GM20000 (cell line): ENCODE data around the gene SPIRE1.

ENCODE experiments used
- DNase-seq: peaks from one replicate; pipeline ENCODE4 v3.0.0; 2012; ENCODE audit warnings: low spot score
- TF ChIP-seq, protein P1 (sequence below): IDR thresholded peaks from 2 replicates; pipeline ENCODE4 v1.5.1; 2012; ENCODE audit warnings: mild to moderate bottlenecking, control low read depth; ENCODE audit errors: extremely low read depth, missing control alignments

Gene SPIRE1

GRCh38 chr18:12431561-12431960 lies 226.3 kb downstream of the SPIRE1 start:
- DNase-seq: no peak
- TF ChIP-seq, protein P1, sequence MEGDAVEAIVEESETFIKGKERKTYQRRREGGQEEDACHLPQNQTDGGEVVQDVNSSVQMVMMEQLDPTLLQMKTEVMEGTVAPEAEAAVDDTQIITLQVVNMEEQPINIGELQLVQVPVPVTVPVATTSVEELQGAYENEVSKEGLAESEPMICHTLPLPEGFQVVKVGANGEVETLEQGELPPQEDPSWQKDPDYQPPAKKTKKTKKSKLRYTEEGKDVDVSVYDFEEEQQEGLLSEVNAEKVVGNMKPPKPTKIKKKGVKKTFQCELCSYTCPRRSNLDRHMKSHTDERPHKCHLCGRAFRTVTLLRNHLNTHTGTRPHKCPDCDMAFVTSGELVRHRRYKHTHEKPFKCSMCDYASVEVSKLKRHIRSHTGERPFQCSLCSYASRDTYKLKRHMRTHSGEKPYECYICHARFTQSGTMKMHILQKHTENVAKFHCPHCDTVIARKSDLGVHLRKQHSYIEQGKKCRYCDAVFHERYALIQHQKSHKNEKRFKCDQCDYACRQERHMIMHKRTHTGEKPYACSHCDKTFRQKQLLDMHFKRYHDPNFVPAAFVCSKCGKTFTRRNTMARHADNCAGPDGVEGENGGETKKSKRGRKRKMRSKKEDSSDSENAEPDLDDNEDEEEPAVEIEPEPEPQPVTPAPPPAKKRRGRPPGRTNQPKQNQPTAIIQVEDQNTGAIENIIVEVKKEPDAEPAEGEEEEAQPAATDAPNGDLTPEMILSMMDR: no peak

DNA sequence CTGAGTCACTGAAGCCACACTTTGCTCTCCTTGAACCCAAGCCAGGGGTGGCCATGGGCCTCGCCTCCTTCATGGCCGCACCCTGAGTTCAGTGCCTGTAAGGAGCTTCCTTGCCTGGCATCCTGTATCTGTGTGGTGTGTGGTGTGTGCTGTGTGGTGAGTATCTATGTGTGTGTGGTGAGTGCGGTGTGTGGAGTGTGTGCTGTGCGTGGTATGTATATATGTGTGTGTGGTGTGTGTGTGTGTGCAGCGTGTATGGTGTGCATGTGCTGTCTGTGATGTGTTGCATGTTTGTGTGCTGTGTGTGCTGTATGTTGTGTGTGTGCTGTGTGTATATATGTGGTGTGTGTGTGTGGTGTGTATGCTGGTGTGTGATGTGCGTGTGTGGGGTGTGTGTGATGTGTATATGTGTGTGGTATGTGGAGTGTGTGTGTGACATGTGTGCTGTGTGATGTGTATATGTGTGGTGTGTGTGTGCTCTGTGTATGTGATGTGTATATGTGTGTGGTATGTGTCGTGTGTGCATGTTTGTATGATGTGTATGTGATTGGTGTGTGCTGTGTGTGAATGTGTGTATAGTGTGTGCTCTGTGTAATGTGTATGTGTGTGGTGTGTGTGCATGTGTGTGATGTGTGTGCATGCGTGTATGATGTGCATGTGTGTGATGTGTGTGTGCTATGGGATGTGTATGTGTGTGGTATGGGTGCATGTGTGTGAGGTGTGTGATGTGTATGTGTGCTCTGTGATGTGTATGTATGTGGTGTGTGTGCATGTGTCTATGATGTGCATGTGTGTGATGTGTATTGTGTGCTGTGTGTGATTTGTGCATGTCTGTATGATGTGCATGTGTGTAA lies 227.5 kb downstream of the SPIRE1 start:
- no peak for DNase-seq
- TF ChIP-seq, protein P1: no peak

DNA sequence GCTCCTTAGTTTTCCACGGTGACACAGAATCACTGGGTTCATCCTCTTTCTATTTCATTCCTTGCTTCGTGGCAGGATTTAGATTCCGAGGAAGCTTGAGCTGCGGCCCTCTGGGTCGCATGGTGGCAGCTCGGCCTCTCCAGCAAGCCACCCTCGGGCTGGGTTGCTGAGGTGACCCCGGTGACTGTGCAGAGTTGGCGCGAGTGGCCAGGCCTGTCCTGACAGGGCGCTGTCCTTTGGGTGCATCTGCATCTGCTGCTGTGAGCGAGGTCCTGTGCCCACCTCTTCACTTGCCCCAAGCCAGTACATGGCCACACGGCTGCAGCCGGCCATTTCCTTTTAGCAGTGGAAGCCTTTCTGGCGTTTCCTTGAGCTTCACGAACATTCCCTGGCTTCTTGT lies 228.4 kb downstream of the SPIRE1 start:
- TF ChIP-seq, protein P1: no peak
- no peak for DNase-seq

DNA sequence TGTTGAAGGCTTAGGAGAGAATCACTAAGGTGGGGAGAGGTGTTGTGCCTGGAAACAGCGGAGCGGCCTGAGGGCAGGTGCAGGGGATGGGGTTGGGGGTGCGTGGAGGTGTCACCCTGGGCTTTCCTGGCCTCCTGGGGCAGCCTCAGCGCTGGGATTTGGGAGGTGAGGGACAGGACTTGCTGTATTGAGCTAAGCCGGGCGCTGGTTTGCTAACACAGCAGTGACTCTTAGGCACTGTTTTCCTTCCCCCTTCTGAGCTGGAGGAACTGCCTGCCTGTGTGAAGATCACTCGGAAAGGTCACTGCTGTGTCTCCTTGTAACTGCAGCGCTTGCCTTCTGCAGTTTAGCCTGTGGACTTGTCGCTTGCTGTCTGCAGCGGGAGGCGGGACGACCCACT lies 229.0 kb downstream of the SPIRE1 start:
- no peak for DNase-seq
- TF ChIP-seq, protein P1: no peak

- DNase-seq: no peak
- TF ChIP-seq, protein P1: no peak
Observed at GRCh38 chr18:12426924-12427323, 231.0 kb downstream of the SPIRE1 start.

DNA sequence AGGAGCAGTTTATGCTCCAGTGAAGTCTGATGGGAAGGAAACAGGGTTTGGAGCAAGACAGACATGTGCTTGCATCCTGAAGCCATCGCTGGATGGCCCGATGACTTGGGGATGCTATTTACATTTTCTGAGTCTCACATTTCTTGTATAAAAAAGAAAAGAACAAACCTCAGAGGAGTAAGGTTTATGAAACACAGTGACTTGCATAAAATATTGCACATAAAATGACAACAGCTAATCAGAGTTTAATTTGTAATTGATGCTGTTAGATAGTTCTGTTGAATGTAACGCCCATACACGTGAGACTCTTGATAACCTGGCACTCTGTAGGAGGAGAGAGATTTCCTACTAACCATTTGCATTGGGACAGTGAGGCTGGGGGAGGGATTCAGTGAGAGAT lies 233.7 kb downstream of the SPIRE1 start:
- DNase-seq: no peak
- TF ChIP-seq, protein P1: no peak

- DNase-seq: no peak
- TF ChIP-seq, protein P1: no peak
Observed at GRCh38 chr18:12423820-12424219, 234.1 kb downstream of the SPIRE1 start.
